CD4-positive, alpha-beta T cell treated with Interleukin-2 at 100 ng/mL for 4 hours (primary cell): Measurements from ENCODE around the gene EN1.

ENCODE experiments used
- DNase-seq: peaks from one replicate; pipeline ENCODE4 v3.0.0-alpha.2; 2020; ENCODE audit warnings: low spot score

The EN1 gene

DNA sequence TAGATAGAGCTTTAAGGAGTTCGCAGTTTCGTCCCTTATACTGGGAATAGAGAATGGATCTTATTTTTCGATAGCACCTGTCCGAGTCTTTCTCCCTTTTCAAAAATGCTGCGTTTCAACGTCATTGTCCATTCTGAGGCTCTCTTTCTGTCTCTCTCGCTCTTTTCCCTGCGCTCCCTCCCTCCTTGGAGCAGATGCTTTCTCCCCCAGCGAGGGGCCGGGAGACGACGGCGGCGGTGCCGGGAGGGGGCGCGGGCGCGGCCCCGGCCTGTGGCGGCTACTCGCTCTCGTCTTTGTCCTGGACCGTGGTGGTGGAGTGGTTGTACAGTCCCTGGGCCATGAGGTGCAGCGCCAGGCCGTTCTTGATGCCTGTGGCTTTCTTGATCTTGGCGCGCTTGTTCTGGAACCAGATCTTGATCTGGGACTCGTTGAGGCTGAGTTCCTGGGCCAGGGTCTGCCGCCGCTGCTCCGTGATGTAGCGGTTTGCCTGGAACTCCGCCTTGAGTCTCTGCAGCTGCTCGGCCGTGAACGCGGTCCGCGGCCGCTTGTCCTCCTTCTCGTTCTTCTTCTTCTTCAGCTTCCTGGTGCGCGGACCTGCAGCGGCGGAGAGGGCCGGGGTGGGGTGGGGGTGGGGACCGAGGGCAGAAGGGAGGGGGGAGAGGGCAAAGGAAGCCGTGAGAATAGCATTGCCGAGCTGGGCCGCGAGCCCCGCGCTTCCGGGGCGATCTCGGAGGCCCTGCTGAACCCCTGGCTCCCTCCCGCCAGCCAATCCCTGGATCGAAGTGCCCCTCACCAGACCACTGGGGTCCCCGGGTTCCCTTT, 4.6 kb downstream of the EN1 start:
- DNase-seq: no peak

DNA sequence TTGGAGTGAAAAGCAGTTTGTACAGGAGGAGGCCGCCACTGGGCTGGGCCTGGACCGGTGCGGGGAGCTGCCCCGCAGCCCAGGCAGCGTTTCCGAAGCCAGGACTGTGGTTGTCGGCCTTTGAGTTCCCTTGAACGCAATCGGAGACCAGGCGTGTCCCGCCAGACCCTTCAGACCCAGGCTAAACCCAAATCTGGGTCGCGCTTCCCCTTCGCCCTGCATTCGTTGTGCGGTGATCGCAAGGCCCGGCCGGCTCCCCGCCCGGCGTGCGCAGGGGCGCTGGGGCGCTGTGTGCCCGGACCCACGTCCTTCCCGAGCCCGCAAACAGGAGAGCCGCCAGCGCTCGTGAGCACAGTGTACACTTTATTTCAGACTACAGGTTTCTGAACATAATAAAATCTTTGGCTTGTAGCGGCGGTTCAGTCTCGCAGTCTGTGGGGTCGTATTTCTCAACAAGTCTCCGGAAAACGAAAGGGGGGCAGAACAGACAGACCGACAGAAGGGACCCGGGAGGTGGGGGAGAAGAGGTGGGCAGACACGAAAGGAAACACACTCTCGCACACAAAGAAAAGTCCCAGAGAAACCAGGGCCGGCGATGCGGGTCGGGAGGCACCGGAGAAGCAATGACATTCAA, 5.5 kb downstream of the EN1 start:
- no peak for DNase-seq

DNA sequence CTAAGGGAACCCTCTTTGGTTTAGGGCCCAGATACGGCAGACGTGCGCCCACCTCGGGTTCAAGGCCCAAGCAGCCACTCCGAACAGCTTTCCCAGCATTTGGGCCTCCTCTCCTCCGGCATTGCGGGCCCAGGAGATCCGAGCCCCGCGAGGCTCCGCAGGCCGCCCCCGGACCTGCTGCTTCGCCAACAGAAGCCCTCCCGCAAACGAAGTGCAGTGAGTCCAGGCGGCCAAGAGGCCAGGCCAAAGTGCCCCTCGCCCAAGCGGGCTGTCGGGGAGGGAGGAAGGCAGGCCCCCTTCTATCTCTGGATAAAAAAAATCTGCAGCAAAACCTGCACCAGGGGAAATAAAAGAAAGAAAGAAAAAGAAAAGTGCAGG, 6.0 kb downstream of the EN1 start:
- no peak for DNase-seq

DNA sequence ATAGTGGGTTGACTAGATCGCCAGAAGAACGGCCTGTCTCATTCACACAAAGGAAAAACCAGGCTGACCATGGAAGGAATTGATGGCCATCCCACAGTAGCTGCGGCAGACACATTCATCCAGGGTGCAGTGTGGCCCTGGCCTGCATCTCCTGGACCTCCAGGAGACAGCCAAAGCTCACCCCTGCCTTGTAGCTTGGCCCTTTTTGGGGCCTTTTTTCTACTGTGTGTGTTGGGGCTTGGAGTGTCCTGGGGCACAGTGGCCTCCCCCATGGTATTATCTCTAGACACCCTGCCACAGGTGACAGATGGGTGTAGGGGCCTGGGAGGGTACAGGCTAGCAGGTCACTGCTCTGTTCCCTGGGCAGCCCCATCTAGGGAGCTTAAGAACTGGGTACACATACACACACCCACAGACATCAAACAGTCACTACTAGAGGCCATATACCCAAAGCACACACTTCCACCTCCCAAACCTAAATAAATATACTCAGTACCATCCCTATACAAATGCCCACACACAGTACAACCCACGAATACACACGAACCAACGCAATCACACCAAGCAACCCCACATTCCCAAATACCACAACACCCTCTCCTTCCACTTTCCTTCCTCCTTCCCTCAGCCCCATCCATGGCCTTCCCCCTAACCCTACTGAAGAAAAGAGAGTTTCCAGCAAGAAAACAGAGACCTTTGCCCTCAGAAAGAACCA, 8.6 kb downstream of the EN1 start:
- no peak for DNase-seq

DNA sequence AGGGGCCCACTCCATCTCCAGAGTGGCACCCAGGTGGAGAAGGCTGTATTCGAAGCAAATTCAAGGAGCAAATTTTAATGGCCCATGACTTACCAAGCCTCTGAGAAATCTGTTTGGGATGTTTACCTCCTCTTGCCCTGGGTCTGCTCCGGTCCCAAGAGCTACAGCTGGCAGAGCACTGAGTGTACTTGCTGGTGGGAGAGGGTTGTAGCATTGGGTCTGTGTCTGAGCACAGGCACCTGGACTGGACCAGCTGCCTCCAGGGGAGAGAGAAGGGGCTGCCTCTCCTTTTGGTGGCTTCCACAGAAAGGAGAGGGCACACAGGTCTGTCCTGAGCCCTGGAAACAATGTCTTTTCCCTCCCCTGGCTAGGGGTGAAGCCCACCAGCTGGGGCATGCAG, 9.8 kb downstream of the EN1 start:
- no peak for DNase-seq

DNA sequence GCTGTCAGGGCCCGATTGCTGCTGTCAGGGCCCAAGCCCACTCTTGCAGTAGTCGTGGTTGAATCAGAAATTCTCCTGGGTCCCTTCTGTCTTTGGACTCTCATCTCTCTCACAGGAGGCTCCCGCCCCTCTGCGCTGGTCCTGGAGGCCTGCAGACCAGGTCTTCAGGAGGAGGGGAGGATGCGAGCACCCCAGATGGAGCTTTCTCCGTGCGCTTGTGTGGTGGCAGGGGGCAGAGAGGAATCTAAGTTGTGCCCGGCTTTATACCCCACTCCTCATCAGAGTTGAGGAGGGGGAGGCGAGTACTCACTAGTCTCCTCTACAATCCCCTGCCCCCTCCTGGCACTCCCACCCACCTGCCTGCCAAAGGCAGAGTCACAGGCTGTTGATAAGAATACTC, 10.4 kb downstream of the EN1 start:
- no peak for DNase-seq

DNA sequence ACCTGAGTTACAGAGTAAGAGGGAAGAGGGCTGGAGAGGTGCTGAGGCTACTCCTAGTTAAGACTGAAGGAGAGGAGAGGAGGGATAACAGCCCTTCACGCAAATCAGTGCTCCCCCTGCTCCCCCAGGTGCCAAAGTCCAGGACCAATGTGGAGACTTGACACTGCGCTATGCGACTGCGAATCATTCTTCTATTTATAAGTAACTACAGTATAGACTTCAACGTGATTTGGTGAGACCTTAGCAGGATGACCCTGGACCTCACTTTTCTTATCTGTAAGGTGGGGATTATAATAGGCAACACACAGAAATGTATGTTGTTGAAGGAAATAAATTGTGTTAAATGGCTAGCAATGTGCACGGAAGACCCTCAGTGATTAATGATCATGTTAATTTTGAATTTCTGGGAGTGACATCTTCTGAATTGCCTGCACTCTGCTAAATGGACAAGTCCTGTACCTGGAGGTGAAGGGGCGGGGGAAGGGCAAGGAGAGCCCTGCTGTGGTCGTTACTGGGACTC, 11.0 kb downstream of the EN1 start:
- DNase-seq: no peak

DNA sequence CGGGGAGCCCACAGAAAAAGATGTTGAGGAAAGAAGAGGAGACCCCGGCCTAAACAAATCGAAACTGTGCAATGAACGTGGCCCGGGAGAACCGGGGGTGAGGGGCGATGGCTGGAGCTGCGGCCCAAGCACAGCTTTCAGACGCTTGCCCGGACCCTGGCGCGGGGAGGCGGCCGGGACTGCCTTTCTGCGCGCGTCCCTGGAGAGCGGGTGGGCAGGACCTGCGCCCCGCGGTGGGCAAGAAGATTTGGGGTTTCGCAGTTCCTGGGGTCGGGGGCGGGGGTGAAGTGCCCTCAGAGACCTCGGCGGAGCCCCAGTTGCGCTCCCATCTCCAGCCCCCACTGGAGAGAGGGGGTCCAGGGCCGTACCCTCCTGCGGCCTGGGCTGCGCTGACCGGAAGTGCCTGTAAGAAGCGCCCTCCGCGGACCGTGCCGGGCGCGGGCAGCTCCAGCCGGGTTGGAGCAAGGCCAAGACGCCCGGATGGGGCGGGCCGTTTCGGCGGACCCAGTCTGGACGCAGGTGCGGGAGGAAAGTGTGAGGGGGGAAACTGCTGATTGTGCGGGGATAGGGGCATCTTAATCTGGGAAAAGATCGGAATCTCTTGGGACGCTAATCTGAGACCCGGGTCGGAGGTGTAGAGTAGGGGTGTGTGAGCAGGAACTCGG, 11.6 kb downstream of the EN1 start:
- DNase-seq: no peak

DNA sequence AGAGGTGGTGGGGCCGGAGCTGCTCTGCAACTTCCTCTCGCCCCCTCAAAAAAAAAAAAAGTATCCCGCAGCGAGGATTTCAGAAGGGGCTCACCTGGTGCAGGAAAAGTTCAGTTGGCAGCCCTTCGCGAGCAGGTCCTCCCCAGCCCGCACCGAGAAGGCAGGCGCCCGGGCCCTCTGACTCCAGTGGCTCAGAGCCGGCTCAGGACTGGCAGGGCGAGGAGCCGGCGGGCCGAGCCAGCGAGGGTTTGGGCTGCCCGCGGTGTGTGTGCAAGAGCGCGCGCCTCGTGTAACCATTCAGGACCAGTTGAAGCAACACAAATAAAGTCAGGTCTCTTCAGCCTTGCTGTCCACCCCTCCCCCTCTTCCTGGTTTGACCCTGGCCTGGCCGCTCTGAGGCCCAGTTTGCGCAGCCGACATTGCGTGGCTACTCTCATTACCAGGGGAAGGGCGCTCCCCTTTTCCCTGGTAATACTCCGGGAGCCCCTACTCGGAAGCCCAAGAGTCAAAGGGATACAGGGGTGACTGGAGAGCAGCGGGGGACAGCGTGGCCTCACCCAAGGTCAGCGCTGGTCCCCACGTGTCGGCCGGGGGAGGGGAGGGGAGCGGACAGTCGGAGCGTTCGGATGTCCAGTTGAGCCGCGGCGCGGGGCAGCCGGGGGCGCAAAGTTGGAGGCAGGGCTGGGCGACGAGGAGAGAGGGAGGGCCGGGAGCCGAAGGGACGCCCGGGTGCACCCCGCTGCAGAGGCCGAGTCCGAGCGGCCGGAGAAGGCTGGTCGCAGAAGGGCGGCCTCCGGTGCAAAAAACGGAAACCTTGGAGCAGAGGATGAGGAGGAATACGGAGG, 12.3 kb downstream of the EN1 start:
- DNase-seq: no peak

DNA sequence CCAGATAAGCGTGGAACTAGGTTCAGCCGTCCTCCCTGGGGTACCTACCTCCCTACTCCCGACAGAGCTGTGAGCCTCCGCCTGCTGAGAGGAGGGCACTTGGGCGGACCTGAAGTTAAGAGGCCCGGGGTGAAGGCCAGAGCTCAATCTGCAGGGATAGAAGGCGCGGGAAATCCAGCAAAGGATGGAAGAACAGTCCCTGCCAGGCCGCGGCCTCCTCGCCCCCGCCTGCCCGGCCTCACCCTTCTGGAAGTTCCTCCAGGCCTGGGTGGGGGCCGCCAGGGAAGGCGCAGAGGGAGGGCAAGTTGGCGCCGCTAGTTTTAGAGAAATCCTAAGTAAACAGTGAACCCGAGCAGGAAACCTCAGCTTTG, 13.0 kb downstream of the EN1 start:
- no peak for DNase-seq

DNA sequence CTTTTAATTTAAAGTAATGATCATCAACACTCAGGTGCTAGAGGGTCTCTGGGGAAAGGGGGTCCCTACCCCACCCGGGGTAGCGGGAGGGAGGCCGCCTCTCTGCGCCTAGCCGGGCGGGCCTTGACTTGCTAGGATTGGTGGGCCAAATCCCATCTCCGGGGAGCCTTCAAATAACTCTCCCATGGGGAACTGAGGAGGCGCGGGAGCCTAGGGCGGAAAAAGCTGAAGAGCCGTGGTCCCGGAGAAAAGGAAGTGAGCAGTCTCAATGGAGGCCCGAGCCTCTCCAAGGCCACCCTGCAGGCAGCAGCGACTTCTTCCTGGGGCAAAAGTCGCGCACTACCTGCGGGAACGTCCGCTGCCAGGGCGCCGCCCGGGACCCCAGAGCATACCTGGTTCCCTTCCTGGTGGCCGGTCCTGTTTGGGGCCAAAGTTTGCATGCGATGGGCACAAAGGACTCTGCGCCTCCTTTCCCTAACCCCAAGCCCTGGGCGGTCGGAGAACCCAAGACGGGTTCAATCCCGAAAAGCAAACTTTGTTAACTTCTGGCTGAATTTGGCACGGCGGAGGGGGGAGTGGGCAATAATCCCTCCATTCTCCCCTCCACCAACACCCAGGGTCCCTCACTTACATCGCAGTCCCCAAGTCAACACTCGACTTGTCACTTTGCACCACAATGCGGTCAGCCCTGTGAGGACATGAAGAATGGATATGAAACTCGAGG, 13.6 kb downstream of the EN1 start:
- DNase-seq: no peak

DNA sequence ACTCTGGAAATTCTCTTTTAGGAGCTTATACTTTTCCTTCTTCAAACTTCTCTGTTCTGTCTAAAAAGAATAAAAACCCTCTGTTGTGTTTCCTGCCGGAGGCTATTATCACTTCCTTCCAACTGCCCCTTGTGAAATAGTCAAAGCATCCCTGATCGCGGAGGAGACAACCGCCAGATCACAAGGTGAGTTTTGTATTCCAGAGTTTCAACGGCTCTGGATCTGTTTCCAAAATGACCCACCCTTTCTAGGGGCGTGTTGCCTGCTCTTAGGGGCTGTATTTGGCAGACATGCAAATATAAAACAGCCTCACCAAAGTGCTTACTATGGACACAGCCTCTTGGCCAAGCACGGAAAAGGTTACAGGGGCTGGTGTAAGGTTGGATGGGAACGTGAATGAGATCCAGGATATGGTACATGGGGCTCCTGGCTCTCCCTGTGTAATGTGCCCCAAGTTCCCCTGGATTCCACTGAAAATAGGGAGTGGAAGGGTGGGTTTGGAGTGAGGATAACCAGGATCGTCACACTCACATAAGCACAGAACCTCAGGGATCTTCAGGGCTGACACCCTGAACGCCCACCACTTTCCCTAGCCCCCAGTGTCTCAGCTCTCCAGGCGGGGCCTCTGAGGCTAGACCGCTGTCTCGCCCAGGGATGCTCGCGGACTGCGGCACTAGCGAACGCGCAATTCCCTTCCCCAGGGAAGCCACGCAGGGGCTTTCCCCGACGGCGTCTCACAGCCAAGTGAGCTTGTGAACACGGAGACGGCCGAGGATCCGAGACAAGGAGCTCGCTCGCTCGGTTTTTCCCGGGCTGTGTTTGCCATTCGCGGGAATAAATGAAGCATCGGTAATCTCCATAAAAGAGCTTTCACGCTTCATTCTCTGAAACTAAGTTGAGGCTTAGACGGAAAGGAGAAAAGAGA, 14.4 kb downstream of the EN1 start:
- no peak for DNase-seq

DNA sequence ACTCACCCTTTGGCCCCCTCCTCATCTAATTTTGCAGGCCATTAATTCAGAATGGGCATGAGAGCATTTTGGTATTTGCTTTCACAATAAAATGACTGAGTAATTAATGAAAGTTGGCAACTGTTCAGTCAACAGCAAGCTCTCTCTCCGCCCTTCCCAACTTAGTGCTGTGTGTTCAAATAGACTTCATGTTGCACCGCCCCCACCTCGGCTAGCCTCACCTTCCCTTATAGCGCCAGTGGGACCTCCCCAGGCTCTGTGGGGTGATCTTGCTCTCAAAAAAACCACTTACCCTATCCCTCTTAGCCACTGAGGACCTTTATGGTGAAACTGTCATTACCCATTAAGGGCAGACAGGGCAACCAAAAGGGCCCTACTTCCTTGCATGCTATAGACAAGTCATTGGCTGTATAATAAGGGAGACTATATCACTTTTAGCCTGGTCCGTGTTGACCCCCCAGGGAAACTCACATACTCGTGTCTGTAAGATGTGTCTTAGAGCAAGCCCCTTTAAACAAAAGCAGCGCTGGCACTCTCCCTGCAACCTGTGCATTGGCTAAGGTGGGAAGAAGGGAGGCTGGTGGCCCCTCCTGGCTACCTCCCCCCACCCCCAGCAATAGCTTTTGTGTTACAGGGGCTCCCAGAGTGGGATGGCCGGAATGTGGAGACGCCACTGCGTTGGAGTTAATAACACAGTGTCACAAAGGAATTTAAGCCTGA, 15.2 kb downstream of the EN1 start:
- DNase-seq: no peak

DNA sequence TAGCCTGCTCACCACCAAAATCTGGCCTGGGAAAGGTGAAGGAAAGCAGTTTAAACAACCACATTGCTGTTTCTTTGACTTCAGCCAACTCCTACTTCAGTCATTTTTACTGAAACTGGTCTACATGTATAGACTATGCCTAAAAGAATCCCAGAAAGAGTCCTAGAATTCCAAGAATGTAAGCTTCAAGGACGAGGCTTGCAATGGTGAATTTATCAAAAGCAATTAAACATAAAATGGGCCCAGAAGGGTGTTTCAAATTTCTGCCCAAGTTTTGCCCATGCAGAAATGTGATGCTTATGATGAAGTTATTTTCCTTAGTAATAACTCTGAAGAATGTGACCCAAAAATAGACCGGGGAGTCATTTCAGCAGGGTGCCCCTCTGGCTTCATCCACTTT, 16.6 kb downstream of the EN1 start:
- no peak for DNase-seq

DNA sequence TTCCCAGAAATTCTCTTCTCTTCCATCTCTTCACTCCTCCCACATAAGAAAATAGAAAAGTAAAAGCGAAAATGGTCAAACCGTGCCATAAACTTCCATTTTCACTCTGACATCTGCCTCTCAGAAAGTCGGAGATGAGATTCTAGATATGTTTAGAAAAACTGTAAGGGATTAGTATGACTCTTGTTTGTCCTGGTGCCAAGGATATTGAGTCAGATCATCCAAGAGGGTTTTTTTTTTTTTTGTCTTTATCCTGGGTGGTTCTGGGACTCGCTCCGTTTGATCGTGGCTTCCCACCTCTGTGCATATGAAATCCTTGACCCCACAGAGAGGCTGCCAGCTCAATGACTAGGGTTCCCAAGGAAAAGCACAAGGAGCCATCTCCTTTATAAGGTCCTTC, 17.3 kb downstream of the EN1 start:
- no peak for DNase-seq

DNA sequence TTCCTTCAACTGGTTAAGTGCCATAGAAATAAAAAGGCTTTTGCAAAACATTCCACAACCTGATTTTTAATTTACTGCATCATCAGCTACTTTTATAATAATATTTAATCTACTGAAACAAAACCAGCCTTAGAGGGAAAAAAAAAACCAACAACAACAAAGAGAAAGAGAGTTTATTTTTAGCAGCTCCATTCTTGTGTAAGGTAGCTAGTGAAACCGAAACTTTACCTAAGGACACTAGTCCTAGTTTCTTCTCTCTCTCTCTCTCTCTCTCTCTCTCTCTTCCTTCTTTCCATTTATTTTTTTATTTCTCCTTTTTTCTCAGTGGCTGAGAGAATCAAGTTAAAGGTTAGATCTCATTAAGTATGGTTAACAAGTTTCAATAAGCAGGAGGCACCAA, 21.4 kb downstream of the EN1 start:
- no peak for DNase-seq

DNA sequence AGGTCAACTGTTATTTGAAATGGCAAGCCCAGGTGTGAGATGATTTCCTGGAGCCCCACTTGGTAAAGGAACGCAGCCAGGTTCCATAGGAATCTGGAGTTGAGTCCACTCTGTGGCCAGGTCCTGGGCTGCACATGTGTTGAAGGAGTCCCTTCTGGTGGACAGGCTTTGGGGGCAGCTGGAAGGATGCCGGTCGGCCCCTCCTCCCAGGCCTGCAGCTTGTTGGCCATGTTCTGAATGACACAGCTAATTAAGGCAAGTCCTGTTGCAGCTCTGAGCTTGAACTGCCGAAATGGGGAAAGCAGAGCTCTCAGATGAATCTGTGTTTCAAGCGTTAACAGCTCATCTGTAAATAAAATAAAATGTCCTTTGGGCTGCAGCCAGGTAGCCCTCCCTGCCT, 23.8 kb downstream of the EN1 start:
- DNase-seq: no peak

DNA sequence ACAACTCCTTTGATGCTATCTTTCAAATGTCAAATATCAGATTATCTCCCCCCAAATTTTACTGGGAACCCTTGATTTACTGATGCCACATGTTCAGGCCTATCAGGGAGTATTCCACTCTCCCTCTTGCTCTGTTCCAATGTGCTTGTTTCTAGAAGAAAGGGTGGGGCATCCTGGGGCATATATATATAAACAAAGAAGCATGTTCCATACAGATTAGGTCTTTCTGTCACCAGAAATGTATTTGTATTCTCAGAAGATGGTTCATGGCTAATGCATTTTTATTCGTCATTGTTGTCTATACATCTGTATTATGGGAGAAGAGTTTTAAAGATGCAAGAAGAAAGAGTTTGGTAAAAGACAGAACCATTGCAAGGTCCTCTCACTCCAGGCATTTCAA, 24.9 kb downstream of the EN1 start:
- no peak for DNase-seq

DNA sequence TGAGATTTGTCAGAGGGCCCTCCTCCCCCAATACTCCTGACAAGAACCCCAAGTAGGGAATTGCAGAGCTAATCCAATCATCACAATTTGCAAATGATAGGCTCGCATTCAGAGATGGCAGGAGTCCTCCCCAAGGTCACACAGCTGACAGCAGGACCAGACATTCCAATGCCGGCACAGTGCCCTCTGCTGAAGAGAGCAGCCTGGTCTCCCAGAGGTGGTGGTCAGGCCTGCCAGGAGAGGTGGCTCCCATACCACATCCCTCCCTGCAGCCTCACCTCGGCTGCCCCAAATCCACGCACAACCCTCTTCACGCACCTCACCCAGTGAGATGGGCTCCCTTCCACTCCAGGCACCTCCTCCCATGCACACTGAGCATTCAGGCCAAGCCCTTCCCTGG, 25.4 kb downstream of the EN1 start:
- DNase-seq: no peak
